Natural killer cell (primary cell): Measurements from ENCODE around the gene PSMG2. TPM values are rescaled to one million over a fixed set of nuclear protein-coding genes. Genes with fewer than 3 reads are reported as not detected.
A peak's percentile ranks its signal among the peaks of the same experiment; 100 is the strongest.

Experiments
- ATAC-seq, 3 donors: fragments of 150-1000 bp in 2 of 3; fragments of 200-7000 bp in 1 of 3; cut with Tn5 transposase; 1 replicate in 1 of 3; 2 replicates in 2 of 3; pipeline ENCODE4 v1.10.0; 2021; ENCODE audit warnings: mild to moderate bottlenecking in 2 of 3, moderate library complexity in 2 of 3
- DNase-seq, 2 donors: peaks; one replicate each; pipeline versions ENCODE4 v3.0.0 to v3.0.0-alpha.2; 2013 to 2021; ENCODE audit warnings: mixed read lengths in 1 of 2
- H3K27ac ChIP-seq: one replicate; pipeline ENCODE4 v1.5.1; 2013; ENCODE audit warnings: mild to moderate bottlenecking, low read length
- H3K27me3 ChIP-seq: one replicate; pipeline ENCODE4 v1.6.1; 2013; ENCODE audit warnings: low read length; ENCODE audit not compliant: control insufficient read depth, insufficient read depth
- H3K36me3 ChIP-seq: one replicate; pipeline ENCODE4 v1.6.1; 2013; ENCODE audit warnings: low read length; ENCODE audit not compliant: control insufficient read depth, insufficient read depth
- H3K4me1 ChIP-seq: one replicate; pipeline ENCODE4 v1.6.1; 2013; ENCODE audit warnings: low read length; ENCODE audit not compliant: control insufficient read depth, insufficient read depth
- H3K4me3 ChIP-seq: one replicate; pipeline ENCODE4 v1.5.1; 2013; ENCODE audit warnings: low read length
- H3K9me3 ChIP-seq: one replicate; pipeline ENCODE4 v1.6.1; 2013; ENCODE audit warnings: low read length; ENCODE audit not compliant: control insufficient read depth, insufficient read depth
- H3K27ac Mint-ChIP-seq, 2 donors: one replicate each; pipeline ENCODE4 v1.8.0; 2022; ENCODE audit warnings: mild to moderate bottlenecking in 2 of 2, mixed read lengths in 2 of 2, moderate library complexity in 1 of 2
- H3K27me3 Mint-ChIP-seq, 2 donors: one replicate each; pipeline ENCODE4 v1.8.0; 2022; ENCODE audit warnings: low read depth in 2 of 2, mixed read lengths in 2 of 2
- H3K36me3 Mint-ChIP-seq: one replicate; pipeline ENCODE4 v1.8.0; 2022; ENCODE audit warnings: mixed read lengths
- H3K4me1 Mint-ChIP-seq, 2 donors: one replicate each; pipeline ENCODE4 v1.8.0; 2022; ENCODE audit warnings: mixed read lengths in 2 of 2
- H3K4me3 Mint-ChIP-seq: one replicate; pipeline ENCODE4 v1.8.0; 2022; ENCODE audit warnings: mild to moderate bottlenecking, moderate library complexity, mixed read lengths
- H3K9me3 Mint-ChIP-seq, 2 donors: one replicate each; pipeline ENCODE4 v1.8.0; 2022; ENCODE audit warnings: mixed read lengths in 2 of 2
- CTCF ChIP-seq: fragments of 200-600 bp; IDR thresholded peaks from one replicate; pipeline ENCODE4 v1.8.0; 2022; ENCODE audit warnings: antibody characterized with exemption
- WGBS: methylation state at CpG from one replicate; pipeline ENCODE4 v1.1.7; 2013; ENCODE audit warnings: missing lambda C conversion rate; ENCODE audit not compliant: insufficient coverage; 5-methylcytosine and 5-hydroxymethylcytosine counted together
- intact Hi-C: fragments of 100-400 bp; cut with micrococcal nuclease; formaldehyde crosslinking; loops from one replicate; pipeline ENCODE4 v1.14.2; 2022
- total RNA-seq, 4 donors: library from RNA; stranded (reverse); fragments of 120-200 nt in 1 of 4; gene quantifications; one replicate each; pipeline versions ENCODE4 v1.2.3 to v1.2.4, GENCODE V29; 2013 to 2022

PSMG2 gene
- total RNA-seq, 3 donors from 2014 or later (not counting 1 experiment from before 2014, with no cell fraction given): 56.7 to 63.4 (median 62.8) TPM

GRCh38 chr18:12770469-12771219 is 67.8 kb downstream of the PSMG2 start:
- H3K4me1 ChIP-seq: peaks cover 5% of the 10 kb centered on the region
- 94% methylated on average over 14 of the region's 15 CpGs for WGBS
- Mint-ChIP-seq H3K27me3 (no peaks in the 10 kb centered on the region), H3K4me3 (no peak overlapping the region), H3K27ac (no peak overlapping the region), H3K36me3 (no peaks in the 10 kb centered on the region), H3K4me1 (peaks cover 11 to 21% of the 10 kb centered on the region in 2 donors), H3K9me3 (no peaks in the 10 kb centered on the region)
- no peaks in the 10 kb centered on the region for H3K27me3 ChIP-seq
- DNase-seq (no peak), ATAC-seq (no peak)
- no peaks in the 10 kb centered on the region for H3K36me3 ChIP-seq
- no peak for TF ChIP-seq CTCF
- no peak overlapping the region for H3K27ac ChIP-seq
- H3K9me3 ChIP-seq: no peaks in the 10 kb centered on the region
- intact Hi-C loops: no loop called here
- H3K4me3 ChIP-seq: no peak overlapping the region

GRCh38 chr18:12772111-12772510 is 69.3 kb downstream of the PSMG2 start:
- TF ChIP-seq CTCF: no peak
- Mint-ChIP-seq H3K27me3 (no peaks in the 10 kb centered on the region), H3K27ac (no peak overlapping the region), H3K4me3 (no peak overlapping the region), H3K9me3 (no peaks in the 10 kb centered on the region), H3K36me3 (no peaks in the 10 kb centered on the region), H3K4me1 (peaks cover 19 to 22% of the 10 kb centered on the region in 2 donors)
- H3K27me3 ChIP-seq: no peaks in the 10 kb centered on the region
- H3K27ac ChIP-seq: no peak overlapping the region
- H3K36me3 ChIP-seq: no peaks in the 10 kb centered on the region
- H3K9me3 ChIP-seq: peaks cover 5% of the 10 kb centered on the region
- DNase-seq (no peak), ATAC-seq (no peak)
- H3K4me3 ChIP-seq: no peak overlapping the region
- intact Hi-C loops: no loop called here
- 76% methylated on average over 5 of the region's 6 CpGs for WGBS
- H3K4me1 ChIP-seq: peaks cover 5% of the 10 kb centered on the region

GRCh38 chr18:12773369-12773768 is 70.5 kb downstream of the PSMG2 start:
- DNase-seq: no peak
- peak overlapping the region in 1 of 2 donors; percentile 58 for H3K27ac Mint-ChIP-seq
- H3K4me3 Mint-ChIP-seq: peak overlapping the region; percentile 22

More at GRCh38 chr18:12773369-12773768, 70.5 kb downstream of the PSMG2 start:
- Mint-ChIP-seq H3K4me1 (peaks cover 19 to 22% of the 10 kb centered on the region in 2 donors), H3K9me3 (no peaks in the 10 kb centered on the region), H3K36me3 (no peaks in the 10 kb centered on the region), H3K27me3 (no peaks in the 10 kb centered on the region)
- Histone ChIP-seq H3K4me3 (no peak overlapping the region), H3K27me3 (no peaks in the 10 kb centered on the region), H3K4me1 (peaks cover 5% of the 10 kb centered on the region), H3K36me3 (no peaks in the 10 kb centered on the region), H3K27ac (no peak overlapping the region), H3K9me3 (peaks cover 5% of the 10 kb centered on the region)
- 92% methylated on average over 5 of the region's 5 CpGs for WGBS
- ATAC-seq: no peak
- TF ChIP-seq CTCF: no peak
- intact Hi-C loops: no loop called here
